ENCODE measurements around the gene AP3B1.

DNA sequence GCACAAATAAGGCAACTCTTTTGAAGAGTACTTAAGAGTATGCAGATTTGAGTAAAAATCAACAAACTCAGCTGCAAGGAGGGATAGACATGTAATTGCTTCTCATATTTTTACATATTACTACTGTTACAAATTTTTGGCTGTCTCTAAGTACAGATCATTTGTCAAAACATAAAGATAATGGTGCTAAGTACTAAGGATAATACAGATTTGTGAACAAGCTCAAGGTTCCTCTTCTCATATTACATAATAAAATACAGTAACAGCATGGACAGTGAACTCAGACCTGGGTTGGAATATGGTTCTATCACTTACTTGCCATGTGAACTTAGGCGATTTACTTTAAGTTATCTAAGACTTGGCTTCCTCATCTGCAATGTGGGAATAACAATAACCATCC lies 168.0 kb downstream of the AP3B1 start:
- TF ChIP-seq, protein P1, sequence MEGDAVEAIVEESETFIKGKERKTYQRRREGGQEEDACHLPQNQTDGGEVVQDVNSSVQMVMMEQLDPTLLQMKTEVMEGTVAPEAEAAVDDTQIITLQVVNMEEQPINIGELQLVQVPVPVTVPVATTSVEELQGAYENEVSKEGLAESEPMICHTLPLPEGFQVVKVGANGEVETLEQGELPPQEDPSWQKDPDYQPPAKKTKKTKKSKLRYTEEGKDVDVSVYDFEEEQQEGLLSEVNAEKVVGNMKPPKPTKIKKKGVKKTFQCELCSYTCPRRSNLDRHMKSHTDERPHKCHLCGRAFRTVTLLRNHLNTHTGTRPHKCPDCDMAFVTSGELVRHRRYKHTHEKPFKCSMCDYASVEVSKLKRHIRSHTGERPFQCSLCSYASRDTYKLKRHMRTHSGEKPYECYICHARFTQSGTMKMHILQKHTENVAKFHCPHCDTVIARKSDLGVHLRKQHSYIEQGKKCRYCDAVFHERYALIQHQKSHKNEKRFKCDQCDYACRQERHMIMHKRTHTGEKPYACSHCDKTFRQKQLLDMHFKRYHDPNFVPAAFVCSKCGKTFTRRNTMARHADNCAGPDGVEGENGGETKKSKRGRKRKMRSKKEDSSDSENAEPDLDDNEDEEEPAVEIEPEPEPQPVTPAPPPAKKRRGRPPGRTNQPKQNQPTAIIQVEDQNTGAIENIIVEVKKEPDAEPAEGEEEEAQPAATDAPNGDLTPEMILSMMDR (IDR thresholded peaks at IDR 0.05): no peak
- no peak for TF ChIP-seq POLR2A (IDR thresholded peaks at IDR 0.05)
